Calu3 (cell line): ENCODE results near the gene PREB. TPM values are rescaled to one million over a fixed set of nuclear protein-coding genes. Genes with fewer than 3 reads are reported as not detected.

Experiments used
- BruUV-seq: library from RNA; stranded (reverse); fragments of 400-500 nt; replicated peaks from 2 replicates; lab custom pipeline; 2021; lab: Mats Ljungman, UMichigan
- CTCF ChIA-PET: fragments of 300-600 bp; sonication (Branson Sonifier 250); formaldehyde crosslinking; loops from one replicate; lab custom pipeline; 2022; ENCODE audit warnings: antibody characterized with exemption; lab: Charles Lee
- DNase-seq: peaks from one replicate; pipeline ENCODE4 v3.0.0; 2022
- H3K27ac Mint-ChIP-seq: one replicate; pipeline ENCODE4 v1.8.0; 2022; ENCODE audit warnings: mixed read lengths; ENCODE audit not compliant: unreplicated experiment
- H3K27me3 Mint-ChIP-seq: one replicate; pipeline ENCODE4 v1.8.0; 2022; ENCODE audit warnings: mixed read lengths; ENCODE audit not compliant: unreplicated experiment
- H3K36me3 Mint-ChIP-seq: one replicate; pipeline ENCODE4 v1.8.0; 2022; ENCODE audit warnings: mild to moderate bottlenecking, moderate library complexity, mixed read lengths; ENCODE audit not compliant: insufficient read depth, unreplicated experiment
- H3K4me1 Mint-ChIP-seq: one replicate; pipeline ENCODE4 v1.8.0; 2022; ENCODE audit warnings: mild to moderate bottlenecking, low read depth, mixed read lengths; ENCODE audit not compliant: unreplicated experiment
- H3K4me3 Mint-ChIP-seq: one replicate; pipeline ENCODE4 v1.8.0; 2022; ENCODE audit warnings: mild to moderate bottlenecking, low read depth, moderate library complexity, mixed read lengths; ENCODE audit not compliant: unreplicated experiment
- H3K9me3 Mint-ChIP-seq: one replicate; pipeline ENCODE4 v1.8.0; 2022; ENCODE audit warnings: low read depth, mixed read lengths; ENCODE audit not compliant: unreplicated experiment
- intact Hi-C: fragments of 100-400 bp; cut with micrococcal nuclease; formaldehyde crosslinking; loops from one replicate; pipeline ENCODE4 v1.10.0; 2022; ENCODE audit not compliant: unreplicated experiment
- total RNA-seq: library from RNA; stranded (reverse); gene quantifications from 2 replicates; pipeline ENCODE4 v1.2.3, GENCODE V29; 2022
- TF ChIP-seq, protein P1 (sequence below): fragments of 200-600 bp; IDR thresholded peaks from one replicate; pipeline ENCODE4 v1.8.0; 2022; ENCODE audit warnings: antibody characterized with exemption; ENCODE audit not compliant: unreplicated experiment

Gene PREB
- total RNA-seq, 1 experiment from 2014 or later = 54.0 TPM

DNA sequence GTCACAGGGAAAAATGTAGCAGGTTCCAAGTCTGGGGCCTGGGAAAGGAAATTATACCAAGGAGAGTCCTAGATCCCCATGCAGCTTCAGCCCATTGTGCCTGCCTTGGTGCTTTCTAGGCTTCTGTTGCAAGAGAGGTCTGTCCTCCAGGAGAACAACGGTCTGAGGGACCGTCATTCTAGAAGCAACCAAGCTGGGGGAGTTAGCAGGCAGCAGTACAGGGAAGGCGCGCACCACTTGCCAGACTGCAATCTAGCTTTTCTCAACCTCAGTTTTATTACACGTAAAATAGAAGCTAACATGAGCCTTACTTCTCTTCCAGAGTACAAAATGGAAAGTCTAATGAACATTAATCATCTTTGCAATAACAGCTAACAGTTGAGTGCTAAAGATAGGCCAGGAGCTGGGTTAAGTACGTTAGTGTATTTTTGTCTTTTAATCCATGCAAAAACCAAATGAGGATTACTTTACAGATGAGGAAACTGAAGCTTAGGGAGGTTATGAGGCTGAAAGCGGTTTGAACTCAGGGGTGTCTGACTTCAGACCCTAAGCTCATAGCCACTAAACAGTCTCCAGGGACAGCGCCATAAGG lies 16.3 kb upstream of the PREB start:
- BruUV-seq = no TSS peak
- no peak overlapping the region for H3K4me3 Mint-ChIP-seq
- intact Hi-C loops = no loop called here

DNA sequence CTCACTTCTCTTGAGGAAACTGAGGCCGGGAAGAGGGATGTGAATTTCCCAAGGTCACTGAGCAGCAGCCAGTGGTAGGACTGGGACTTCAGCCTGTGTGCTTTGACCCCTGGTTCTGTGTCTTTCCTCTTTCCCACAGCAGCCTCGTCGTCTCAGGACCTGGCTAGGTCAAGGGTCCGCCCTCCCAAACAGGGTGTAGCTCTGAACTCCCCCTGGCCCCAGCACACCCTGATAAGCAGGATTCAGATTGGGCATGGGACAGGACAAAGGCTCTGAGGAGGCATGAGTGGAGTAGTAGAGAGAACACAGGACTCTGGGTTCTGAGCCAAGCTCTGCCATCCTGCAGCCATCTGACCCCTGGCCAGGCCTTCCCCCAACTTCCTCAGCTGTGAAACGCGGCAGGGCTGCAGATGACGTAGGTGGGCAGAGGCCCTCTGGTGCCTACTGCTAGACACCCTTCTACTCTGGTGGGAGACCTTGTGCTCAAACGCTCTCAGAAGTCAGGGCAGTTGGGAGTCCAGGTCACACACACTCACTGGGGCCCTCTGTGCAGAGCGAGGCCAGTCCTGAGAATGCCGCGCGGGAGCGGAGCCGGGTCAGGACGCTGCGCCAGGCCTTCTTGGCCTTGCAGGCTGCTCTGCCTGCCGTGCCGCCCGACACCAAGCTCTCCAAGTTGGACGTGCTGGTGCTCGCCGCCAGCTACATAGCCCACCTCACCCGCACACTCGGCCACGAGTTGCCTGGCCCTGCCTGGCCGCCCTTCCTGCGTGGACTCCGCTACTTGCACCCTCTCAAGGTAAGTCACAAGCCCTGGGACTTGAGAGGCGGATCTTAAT lies 15.4 kb upstream of the PREB start:
- intact Hi-C loops = no loop called here
- no TSS peak for BruUV-seq
- H3K27me3 Mint-ChIP-seq = peaks cover 56% of the 10 kb centered on the region
- no peak overlapping the region for H3K4me3 Mint-ChIP-seq
- CTCF ChIA-PET = interaction anchor here (0.6 kb wide), 1 partner anchor 133 kb away, joined by 3 read pairs; no protein-coding TSS in a partner anchor
- H3K36me3 Mint-ChIP-seq = no peaks in the 10 kb centered on the region
- no peak overlapping the region for H3K27ac Mint-ChIP-seq
- TF ChIP-seq, protein P1, sequence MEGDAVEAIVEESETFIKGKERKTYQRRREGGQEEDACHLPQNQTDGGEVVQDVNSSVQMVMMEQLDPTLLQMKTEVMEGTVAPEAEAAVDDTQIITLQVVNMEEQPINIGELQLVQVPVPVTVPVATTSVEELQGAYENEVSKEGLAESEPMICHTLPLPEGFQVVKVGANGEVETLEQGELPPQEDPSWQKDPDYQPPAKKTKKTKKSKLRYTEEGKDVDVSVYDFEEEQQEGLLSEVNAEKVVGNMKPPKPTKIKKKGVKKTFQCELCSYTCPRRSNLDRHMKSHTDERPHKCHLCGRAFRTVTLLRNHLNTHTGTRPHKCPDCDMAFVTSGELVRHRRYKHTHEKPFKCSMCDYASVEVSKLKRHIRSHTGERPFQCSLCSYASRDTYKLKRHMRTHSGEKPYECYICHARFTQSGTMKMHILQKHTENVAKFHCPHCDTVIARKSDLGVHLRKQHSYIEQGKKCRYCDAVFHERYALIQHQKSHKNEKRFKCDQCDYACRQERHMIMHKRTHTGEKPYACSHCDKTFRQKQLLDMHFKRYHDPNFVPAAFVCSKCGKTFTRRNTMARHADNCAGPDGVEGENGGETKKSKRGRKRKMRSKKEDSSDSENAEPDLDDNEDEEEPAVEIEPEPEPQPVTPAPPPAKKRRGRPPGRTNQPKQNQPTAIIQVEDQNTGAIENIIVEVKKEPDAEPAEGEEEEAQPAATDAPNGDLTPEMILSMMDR = no peak
- no peaks in the 10 kb centered on the region for H3K9me3 Mint-ChIP-seq
- no peak for DNase-seq
- H3K4me1 Mint-ChIP-seq = no peaks in the 10 kb centered on the region

More for the DNA sequence above, 16.3 kb upstream of the PREB start:
- H3K9me3 Mint-ChIP-seq = no peaks in the 10 kb centered on the region
- H3K4me1 Mint-ChIP-seq = no peaks in the 10 kb centered on the region
- H3K27ac Mint-ChIP-seq = no peak overlapping the region
- TF ChIP-seq, protein P1 = no peak
- DNase-seq = no peak
- CTCF ChIA-PET = interaction anchor here (0.6 to 1.5 kb wide), 2 partner anchors 41 to 133 kb away, joined by 3 to 7 read pairs; no protein-coding TSS in a partner anchor
- peaks cover 54% of the 10 kb centered on the region for H3K27me3 Mint-ChIP-seq
- H3K36me3 Mint-ChIP-seq = no peaks in the 10 kb centered on the region

DNA sequence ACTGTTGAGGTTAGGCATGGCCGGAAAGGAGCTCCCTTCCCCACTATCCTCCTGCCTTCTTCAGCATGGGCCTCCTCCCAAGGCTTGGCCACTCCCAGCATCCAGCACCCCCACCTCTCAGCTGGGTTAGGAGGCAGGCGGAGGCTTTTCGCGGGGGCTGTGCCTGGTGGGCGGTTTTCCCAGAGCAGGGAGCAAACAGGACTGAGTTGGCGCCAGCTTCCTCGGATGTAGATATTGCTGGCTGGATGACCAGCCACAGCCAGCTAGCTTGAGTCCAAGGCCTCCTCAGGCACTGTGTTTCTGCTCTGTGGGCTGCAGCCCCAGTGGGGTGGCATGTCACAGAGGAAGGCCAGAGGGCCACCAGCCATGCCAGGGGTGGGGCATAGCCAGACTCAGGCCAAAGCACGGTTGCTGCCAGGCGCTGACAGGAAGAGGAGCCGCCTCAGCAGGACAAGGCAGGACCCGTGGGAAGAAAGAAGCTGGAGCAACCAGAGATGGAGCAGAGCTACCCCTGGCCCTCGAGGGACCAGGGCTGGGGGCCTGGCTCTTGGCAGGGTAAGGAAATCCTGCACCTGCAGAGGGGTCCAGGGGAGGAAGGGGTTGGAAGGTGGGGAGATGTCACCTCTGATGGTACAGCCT lies 14.5 kb upstream of the PREB start, which contains the start of gene TCF23:
Gene TCF23 (plus strand): TSS at position 204 of the 639 bp plus-strand sequence. CDS start 130 bp downstream, at position 334.
- BruUV-seq = no TSS peak
- TF ChIP-seq, protein P1 = no peak
- CTCF ChIA-PET = no interaction called here
- Mint-ChIP-seq H3K4me3 (no peak within 1 kb of the TSS), H3K27ac (no peak within 1 kb of the TSS), H3K36me3 (no peaks in the 10 kb centered on the region), H3K9me3 (no peaks in the 10 kb centered on the region), H3K27me3 (peaks cover 56% of the 10 kb centered on the region), H3K4me1 (no peaks in the 10 kb centered on the region)
- intact Hi-C loops = no loop called here
- DNase-seq = no peak

DNA sequence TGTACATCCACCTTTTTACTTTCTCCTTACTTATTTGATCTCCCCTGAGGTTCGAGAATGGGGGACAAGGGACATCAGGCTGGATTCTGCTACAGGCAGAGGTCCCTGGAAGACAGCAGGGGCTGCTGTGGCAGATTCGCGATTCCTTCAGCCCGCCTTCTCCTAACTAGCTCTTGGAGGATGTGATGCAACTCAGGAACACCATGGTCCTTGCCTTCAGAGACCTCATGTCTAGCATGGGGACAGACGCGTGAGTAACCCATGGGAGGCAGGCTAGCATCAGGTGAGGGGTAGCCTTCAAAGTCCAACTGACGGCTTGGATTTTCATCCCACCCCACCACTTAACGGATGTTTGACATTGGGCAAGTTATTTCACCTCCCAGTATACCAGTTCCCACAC lies 13.5 kb upstream of the PREB start:
- peaks cover 56% of the 10 kb centered on the region for H3K27me3 Mint-ChIP-seq
- intact Hi-C loops = no loop called here
- no peaks in the 10 kb centered on the region for H3K4me1 Mint-ChIP-seq
- CTCF ChIA-PET = no interaction called here
- DNase-seq = no peak
- H3K9me3 Mint-ChIP-seq = no peaks in the 10 kb centered on the region
- H3K27ac Mint-ChIP-seq = no peak overlapping the region
- no peaks in the 10 kb centered on the region for H3K36me3 Mint-ChIP-seq
- no peak overlapping the region for H3K4me3 Mint-ChIP-seq
- TF ChIP-seq, protein P1 = no peak
- no TSS peak for BruUV-seq
